Esophagus muscularis mucosa (tissue), 4 donors: Measurements from ENCODE around the gene P2RX1. TPM values are rescaled to one million over a fixed set of nuclear protein-coding genes. Genes with fewer than 3 reads are reported as not detected.

Experiments used
- DNase-seq: peaks from one replicate; pipeline ENCODE4 v3.0.0-alpha.2; 2017; ENCODE audit errors: extremely low spot score
- H3K27ac ChIP-seq, 4 donors: fragments of 200-600 bp; sonication (generic); replicated peaks in 1 of 4; 1 replicate in 3 of 4; 2 replicates in 1 of 4; pipeline ENCODE4 v1.5.1; 2016 to 2019; ENCODE audit warnings: mild to moderate bottlenecking in 1 of 4
- H3K27me3 ChIP-seq, 4 donors: fragments of 200-600 bp; sonication (generic); one replicate each; pipeline versions ENCODE4 v1.5.1 to v1.6.0; 2016 to 2019
- H3K36me3 ChIP-seq, 4 donors: fragments of 200-600 bp; sonication (generic); one replicate each; pipeline ENCODE4 v1.5.1; 2016 to 2019
- H3K4me1 ChIP-seq, 4 donors: fragments of 200-600 bp; sonication (generic); one replicate each; pipeline ENCODE4 v1.5.1; 2016 to 2019
- H3K4me3 ChIP-seq, 4 donors: fragments of 200-600 bp; sonication (generic); 1 replicate in 2 of 4; 2 replicates in 2 of 4; pipeline ENCODE4 v1.5.1; 2016 to 2019; ENCODE audit warnings: mild to moderate bottlenecking in 4 of 4, moderate library complexity in 1 of 4
- H3K9me3 ChIP-seq, 4 donors: fragments of 200-600 bp; sonication (generic); 1 replicate in 3 of 4; 2 replicates in 1 of 4; pipeline ENCODE4 v1.5.1; 2016 to 2019
- CTCF ChIP-seq, 3 experiments: fragments of 200-600 bp in 2 of 3; fragments of 450-650 bp in 1 of 3; sonication (generic) in 2 of 3; IDR thresholded peaks; one replicate each; pipeline ENCODE4 v1.5.1; 2017 to 2019; ENCODE audit warnings: antibody characterized with exemption in 3 of 3, mild to moderate bottlenecking in 2 of 3, moderate library complexity in 1 of 3
- EP300 ChIP-seq: sonication (generic); formaldehyde crosslinking; IDR thresholded peaks from one replicate; pipeline ENCODE4 v1.6.1; 2017; ENCODE audit warnings: antibody characterized with exemption
- POLR2A ChIP-seq: fragments of 450-650 bp; IDR thresholded peaks from one replicate; pipeline ENCODE4 v1.6.1; 2017; ENCODE audit warnings: antibody characterized with exemption, moderate library complexity, mild to moderate bottlenecking, low read depth
- POLR2AphosphoS5 ChIP-seq, 2 donors: sonication (generic); formaldehyde crosslinking; IDR thresholded peaks; one replicate each; pipeline ENCODE4 v1.6.1; 2017; ENCODE audit warnings: antibody characterized with exemption in 2 of 2
- WGBS: methylation state at CpG from one replicate; pipeline ENCODE4 v1.1.5; 2018; 5-methylcytosine and 5-hydroxymethylcytosine counted together
- intact Hi-C: fragments of 100-400 bp; cut with DNase I; formaldehyde crosslinking; loops from one replicate; pipeline ENCODE4 v1.15.1; 2023
- total RNA-seq, 4 donors: library from RNA; depleted of rRNA; stranded (reverse); fragments of >200 nt; gene quantifications; one replicate each; pipeline versions ENCODE4 v1.1.0 to v1.2.1, GENCODE V29; 2016

Gene P2RX1
- total RNA-seq: 10 to 100 TPM in 2 of 4 donors, 1 to 10 TPM in 2; 3.7 to 26.0 (median 10.2) TPM

GRCh38 chr17:3915995-3916696 lies at the start of gene P2RX1:
Gene P2RX1 (minus strand): TSS chr17:3916465. CDS start chr17:3916225, 240 bp downstream.
- intact Hi-C loops: loop anchor here (2.0 kb wide), 1 partner anchor 89 kb away; no protein-coding TSS in a partner anchor
- Histone ChIP-seq H3K27ac (peak within 1 kb of the TSS; percentile 44 to 82 (median 64)), H3K36me3 (no peaks in the 10 kb centered on the region), H3K27me3 (no peaks in the 10 kb centered on the region), H3K4me3 (peak within 1 kb of the TSS; percentile 10 to 29 (median 19)), H3K4me1 (peaks cover 16 to 59% (median 49%) of the 10 kb centered on the region in 4 donors), H3K9me3 (no peaks in the 10 kb centered on the region)
- TF ChIP-seq POLR2AphosphoS5 (IDR thresholded peaks at IDR 0.05): no peak
- TF ChIP-seq CTCF (IDR thresholded peaks at IDR 0.05): no peak
- no peak for TF ChIP-seq POLR2A
- TF ChIP-seq EP300: no peak
- WGBS: 79% methylated on average over 20 of the region's 28 CpGs
- DNase-seq: no peak

GRCh38 chr17:3965118-3965800 lies 49.0 kb upstream of the P2RX1 start:
- Histone ChIP-seq H3K36me3 (no peaks in the 10 kb centered on the region), H3K4me1 (peaks cover 31 to 53% (median 50%) of the 10 kb centered on the region in 4 donors), H3K9me3 (no peaks in the 10 kb centered on the region), H3K4me3 (peak overlapping the region; percentile 59 to 72 (median 61)), H3K27me3 (peaks cover 0 to 44% (median 6%) of the 10 kb centered on the region in 4 donors), H3K27ac (peak overlapping the region; percentile 69 to 81 (median 76))
- intact Hi-C loops: no loop called here
- WGBS: 37% methylated on average over 16 of the region's 17 CpGs
- TF ChIP-seq CTCF (IDR thresholded peaks at IDR 0.05): no peak
- peak in 1 of 2 donors; percentile 60 for TF ChIP-seq POLR2AphosphoS5 (IDR thresholded peaks at IDR 0.05)
- DNase-seq: no peak

- intact Hi-C loops: no loop called here
- 4% methylated on average over 24 of the region's 92 CpGs for WGBS
- Histone ChIP-seq H3K36me3 (no peaks in the 10 kb centered on the region), H3K4me1 (peaks cover 31 to 61% (median 58%) of the 10 kb centered on the region in 4 donors), H3K9me3 (no peaks in the 10 kb centered on the region), H3K27me3 (peaks cover 0 to 44% (median 6%) of the 10 kb centered on the region in 4 donors), H3K27ac (peak within 1 kb of the TSS; percentile 69 to 81 (median 76)), H3K4me3 (peak within 1 kb of the TSS; percentile 59 to 72 (median 61))
- DNase-seq: no peak
- no peak for TF ChIP-seq POLR2A
- no peak for TF ChIP-seq POLR2AphosphoS5 (IDR thresholded peaks at IDR 0.05)
- TF ChIP-seq CTCF (IDR thresholded peaks at IDR 0.05): no peak
- no peak for TF ChIP-seq EP300
Measured at GRCh38 chr17:3964203-3965117, 48.2 kb upstream of the P2RX1 start, which contains the start of gene ATP2A3. Gene ATP2A3 (minus strand): TSS chr17:3964437. CDS start chr17:3964291, 146 bp downstream.

- intact Hi-C loops: no loop called here
- WGBS: 11% methylated on average over 30 of the region's 64 CpGs
- Histone ChIP-seq H3K27ac (peak overlapping the region; percentile 69 to 81 (median 76)), H3K4me3 (peak overlapping the region; percentile 59 to 72 (median 61)), H3K36me3 (no peaks in the 10 kb centered on the region), H3K4me1 (peaks cover 31 to 68% (median 65%) of the 10 kb centered on the region in 4 donors), H3K27me3 (peaks cover 0 to 44% (median 6%) of the 10 kb centered on the region in 4 donors), H3K9me3 (no peaks in the 10 kb centered on the region)
- TF ChIP-seq CTCF (IDR thresholded peaks at IDR 0.05) (peak in 1 of 3 experiments; percentile 3), POLR2AphosphoS5 (IDR thresholded peaks at IDR 0.05) (peak in 1 of 2 donors; percentile 3), POLR2A (no peak)
- DNase-seq: no peak
Measured at GRCh38 chr17:3963237-3964201, 47.3 kb upstream of the P2RX1 start.
